Smooth muscle cell (in vitro differentiated cells): ENCODE results near the gene FUT9. TPM values are rescaled to one million over a fixed set of nuclear protein-coding genes. Genes with fewer than 3 reads are reported as not detected.
"Not testable (repeated sequence)": the region's sequence is repeated elsewhere in the genome, so short reads cannot be mapped to it uniquely, and the experiment has no call there.

ENCODE experiments used
- DNase-seq: peaks from one replicate; lab custom pipeline; 2025; ENCODE audit not compliant: unreplicated experiment; lab: John Stamatoyannopoulos, UW
- H2AFZ ChIP-seq: fragments of 200-600 bp; sonication (generic); 2 replicates; pipeline ENCODE4 v1.6.0; 2016; ENCODE audit warnings: antibody characterized with exemption, low read depth, mild to moderate bottlenecking
- H3F3A ChIP-seq: fragments of 200-600 bp; sonication (generic); 2 replicates; pipeline ENCODE4 v1.6.0; 2017; ENCODE audit warnings: antibody characterized with exemption, low read depth
- H3K27ac ChIP-seq: fragments of 200-600 bp; sonication (generic); 2 replicates; pipeline ENCODE4 v1.5.1; 2016; ENCODE audit warnings: low read depth, mild to moderate bottlenecking
- H3K27me3 ChIP-seq: fragments of 200-600 bp; sonication (generic); 2 replicates; pipeline ENCODE4 v1.6.1; 2016; ENCODE audit warnings: low read depth, mild to moderate bottlenecking
- H3K36me3 ChIP-seq: fragments of 200-600 bp; sonication (generic); 2 replicates; pipeline ENCODE4 v1.5.1; 2016; ENCODE audit warnings: low read depth
- H3K4me1 ChIP-seq: fragments of 200-600 bp; sonication (generic); 2 replicates; pipeline ENCODE4 v1.5.1; 2016; ENCODE audit warnings: low read depth
- H3K4me2 ChIP-seq: fragments of 200-600 bp; sonication (generic); 2 replicates; pipeline ENCODE4 v1.6.0; 2016; ENCODE audit warnings: mild to moderate bottlenecking
- H3K4me3 ChIP-seq: fragments of 200-600 bp; sonication (generic); 2 replicates; pipeline ENCODE4 v1.5.1; 2016; ENCODE audit warnings: mild to moderate bottlenecking
- H3K79me2 ChIP-seq: fragments of 200-600 bp; sonication (generic); 2 replicates; pipeline ENCODE4 v1.6.0; 2016; ENCODE audit warnings: low read depth, mild to moderate bottlenecking
- H3K9ac ChIP-seq: fragments of 200-600 bp; sonication (generic); 2 replicates; pipeline ENCODE4 v1.6.0; 2016; ENCODE audit warnings: low read depth
- H3K9me3 ChIP-seq: fragments of 200-600 bp; sonication (generic); replicated peaks from 2 replicates; pipeline ENCODE4 v1.5.1; 2016; ENCODE audit warnings: low read depth
- H4K20me1 ChIP-seq: fragments of 200-600 bp; sonication (generic); 2 replicates; pipeline ENCODE4 v1.6.0; 2016; ENCODE audit warnings: low read depth
- CTCF ChIP-seq: fragments of 200-600 bp; sonication (generic); IDR thresholded peaks from 2 replicates; pipeline ENCODE4 v1.5.1; 2017; ENCODE audit warnings: borderline replicate concordance, mild to moderate bottlenecking, antibody characterized with exemption; ENCODE audit not compliant: insufficient read depth, poor library complexity, severe bottlenecking
- WGBS: methylation state at CpG from one replicate; pipeline ENCODE4 v1.1.7; 2016; ENCODE audit warnings: low lambda C conversion rate; 5-methylcytosine and 5-hydroxymethylcytosine counted together
- polyA plus RNA-seq: library from polyadenylated mRNA; unstranded; fragments of >200 nt; fragmentation: Nextera tagmentation; extraction: Ambion mirVana; gene quantifications from 2 replicates; pipeline ENCODE4 v1.2.1, GENCODE V29; 2016
- total RNA-seq: library from RNA; depleted of rRNA; stranded (reverse); fragments of >200 nt; gene quantifications from 2 replicates; pipeline ENCODE4 v1.2.3, GENCODE V29; 2014

FUT9 gene
- total and polyA plus RNA-seq, 2 experiments from 2014 or later, result 0.04 TPM; not detected in 1

GRCh38 chr6:96246563-96246962, 230.8 kb downstream of the FUT9 start:
- 60% methylated on average over 2 of the region's 2 CpGs for WGBS
- Histone ChIP-seq H3K27ac (no peak overlapping the region), H3K9me3 (no peaks in the 10 kb centered on the region), H3K79me2 (no peaks in the 10 kb centered on the region), H3F3A (no peaks in the 10 kb centered on the region), H2AFZ (no peak overlapping the region), H3K4me3 (no peak overlapping the region), H3K27me3 (no peaks in the 10 kb centered on the region), H3K4me1 (no peaks in the 10 kb centered on the region), H3K9ac (no peak overlapping the region), H3K36me3 (no peaks in the 10 kb centered on the region), H3K4me2 (no peak overlapping the region), H4K20me1 (no peaks in the 10 kb centered on the region)
- no peak for DNase-seq
- TF ChIP-seq CTCF, result no peak

DNA sequence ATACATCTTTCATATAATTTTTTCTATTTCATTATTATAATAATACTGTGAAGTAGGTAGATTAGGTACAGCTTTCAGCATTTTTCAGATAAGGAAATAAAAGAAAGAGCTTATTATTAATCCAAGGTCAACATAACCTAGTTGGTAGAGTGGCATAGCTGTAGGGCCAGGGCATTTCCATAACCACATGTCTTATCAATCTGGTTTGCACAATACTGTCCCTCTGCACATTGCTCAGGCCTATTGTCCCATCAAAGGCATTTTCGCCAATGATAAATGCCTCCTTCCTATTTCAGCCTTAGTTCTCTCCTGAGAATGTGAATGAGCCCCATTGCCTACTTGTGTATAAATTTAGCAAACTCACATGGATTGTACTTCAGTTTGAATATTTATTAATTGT, 234.0 kb downstream of the FUT9 start:
- H3K27ac ChIP-seq, result no peak overlapping the region
- no peaks in the 10 kb centered on the region for H3K36me3 ChIP-seq
- H3K9me3 ChIP-seq, result no peaks in the 10 kb centered on the region
- no peaks in the 10 kb centered on the region for H3K27me3 ChIP-seq
- H3K4me3 ChIP-seq, result no peak overlapping the region
- H2AFZ ChIP-seq, result no peak overlapping the region
- H3K9ac ChIP-seq, result no peak overlapping the region
- no peak overlapping the region for H3K4me2 ChIP-seq
- WGBS, result 86% methylated on average over 1 of the region's 1 CpG
- no peaks in the 10 kb centered on the region for H3F3A ChIP-seq
- no peak for DNase-seq
- no peaks in the 10 kb centered on the region for H3K79me2 ChIP-seq
- no peaks in the 10 kb centered on the region for H3K4me1 ChIP-seq
- no peak for TF ChIP-seq CTCF
- H4K20me1 ChIP-seq, result no peaks in the 10 kb centered on the region

- no peak for DNase-seq
- Histone ChIP-seq H3K4me1 (no peaks in the 10 kb centered on the region), H3K27ac (no peak overlapping the region), H3F3A (no peaks in the 10 kb centered on the region), H4K20me1 (no peaks in the 10 kb centered on the region), H3K36me3 (no peaks in the 10 kb centered on the region), H3K4me2 (no peak overlapping the region), H2AFZ (no peak overlapping the region), H3K4me3 (no peak overlapping the region), H3K9me3 (no peaks in the 10 kb centered on the region), H3K9ac (no peak overlapping the region), H3K79me2 (no peaks in the 10 kb centered on the region), H3K27me3 (no peaks in the 10 kb centered on the region)
- no peak for TF ChIP-seq CTCF
- 97% methylated on average over 1 of the region's 1 CpG for WGBS
Measured at GRCh38 chr6:96257751-96258150, 242.0 kb downstream of the FUT9 start.

- H3K4me3 ChIP-seq, H3K27me3 ChIP-seq, H3K4me1 ChIP-seq, H2AFZ ChIP-seq, H3K9me3 ChIP-seq, H3K79me2 ChIP-seq, H3K36me3 ChIP-seq, H3K27ac ChIP-seq, DNase-seq, H3K4me2 ChIP-seq, H3F3A ChIP-seq, H3K9ac ChIP-seq, H4K20me1 ChIP-seq: not testable (repeated sequence)
- WGBS, result 94% methylated on average over 35 of the region's 37 CpGs
Measured at GRCh38 chr6:96260787-96261430, 245.1 kb downstream of the FUT9 start.
